ENCODE data around the gene PTEN.

DNA sequence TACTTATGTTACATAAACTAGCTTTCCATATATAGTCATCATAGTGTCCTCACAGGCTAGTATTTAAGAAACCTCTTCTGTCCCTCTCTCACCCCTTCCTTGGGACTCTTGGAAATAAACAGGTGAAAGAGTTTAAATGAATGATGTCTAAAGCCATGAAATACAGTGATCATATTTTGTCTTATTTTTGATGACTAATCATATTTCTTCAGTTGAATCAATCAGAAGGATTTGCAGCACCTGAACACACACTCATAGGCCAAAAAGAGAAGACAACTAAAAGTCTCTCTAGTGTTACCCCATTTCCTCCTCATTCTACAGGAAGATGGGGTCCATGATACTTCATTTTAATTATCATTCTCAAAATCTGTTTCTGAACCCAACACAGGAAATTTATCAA, 36.8 kb upstream of the PTEN start:
- TF ChIP-seq, protein P1, sequence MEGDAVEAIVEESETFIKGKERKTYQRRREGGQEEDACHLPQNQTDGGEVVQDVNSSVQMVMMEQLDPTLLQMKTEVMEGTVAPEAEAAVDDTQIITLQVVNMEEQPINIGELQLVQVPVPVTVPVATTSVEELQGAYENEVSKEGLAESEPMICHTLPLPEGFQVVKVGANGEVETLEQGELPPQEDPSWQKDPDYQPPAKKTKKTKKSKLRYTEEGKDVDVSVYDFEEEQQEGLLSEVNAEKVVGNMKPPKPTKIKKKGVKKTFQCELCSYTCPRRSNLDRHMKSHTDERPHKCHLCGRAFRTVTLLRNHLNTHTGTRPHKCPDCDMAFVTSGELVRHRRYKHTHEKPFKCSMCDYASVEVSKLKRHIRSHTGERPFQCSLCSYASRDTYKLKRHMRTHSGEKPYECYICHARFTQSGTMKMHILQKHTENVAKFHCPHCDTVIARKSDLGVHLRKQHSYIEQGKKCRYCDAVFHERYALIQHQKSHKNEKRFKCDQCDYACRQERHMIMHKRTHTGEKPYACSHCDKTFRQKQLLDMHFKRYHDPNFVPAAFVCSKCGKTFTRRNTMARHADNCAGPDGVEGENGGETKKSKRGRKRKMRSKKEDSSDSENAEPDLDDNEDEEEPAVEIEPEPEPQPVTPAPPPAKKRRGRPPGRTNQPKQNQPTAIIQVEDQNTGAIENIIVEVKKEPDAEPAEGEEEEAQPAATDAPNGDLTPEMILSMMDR (IDR thresholded peaks at IDR 0.05; ENCODE audit: low read depth, low read length, missing input control), result no peak
- TF ChIP-seq, protein P2, sequence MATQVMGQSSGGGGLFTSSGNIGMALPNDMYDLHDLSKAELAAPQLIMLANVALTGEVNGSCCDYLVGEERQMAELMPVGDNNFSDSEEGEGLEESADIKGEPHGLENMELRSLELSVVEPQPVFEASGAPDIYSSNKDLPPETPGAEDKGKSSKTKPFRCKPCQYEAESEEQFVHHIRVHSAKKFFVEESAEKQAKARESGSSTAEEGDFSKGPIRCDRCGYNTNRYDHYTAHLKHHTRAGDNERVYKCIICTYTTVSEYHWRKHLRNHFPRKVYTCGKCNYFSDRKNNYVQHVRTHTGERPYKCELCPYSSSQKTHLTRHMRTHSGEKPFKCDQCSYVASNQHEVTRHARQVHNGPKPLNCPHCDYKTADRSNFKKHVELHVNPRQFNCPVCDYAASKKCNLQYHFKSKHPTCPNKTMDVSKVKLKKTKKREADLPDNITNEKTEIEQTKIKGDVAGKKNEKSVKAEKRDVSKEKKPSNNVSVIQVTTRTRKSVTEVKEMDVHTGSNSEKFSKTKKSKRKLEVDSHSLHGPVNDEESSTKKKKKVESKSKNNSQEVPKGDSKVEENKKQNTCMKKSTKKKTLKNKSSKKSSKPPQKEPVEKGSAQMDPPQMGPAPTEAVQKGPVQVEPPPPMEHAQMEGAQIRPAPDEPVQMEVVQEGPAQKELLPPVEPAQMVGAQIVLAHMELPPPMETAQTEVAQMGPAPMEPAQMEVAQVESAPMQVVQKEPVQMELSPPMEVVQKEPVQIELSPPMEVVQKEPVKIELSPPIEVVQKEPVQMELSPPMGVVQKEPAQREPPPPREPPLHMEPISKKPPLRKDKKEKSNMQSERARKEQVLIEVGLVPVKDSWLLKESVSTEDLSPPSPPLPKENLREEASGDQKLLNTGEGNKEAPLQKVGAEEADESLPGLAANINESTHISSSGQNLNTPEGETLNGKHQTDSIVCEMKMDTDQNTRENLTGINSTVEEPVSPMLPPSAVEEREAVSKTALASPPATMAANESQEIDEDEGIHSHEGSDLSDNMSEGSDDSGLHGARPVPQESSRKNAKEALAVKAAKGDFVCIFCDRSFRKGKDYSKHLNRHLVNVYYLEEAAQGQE (IDR thresholded peaks at IDR 0.05), result no peak
- TF ChIP-seq, protein P3, sequence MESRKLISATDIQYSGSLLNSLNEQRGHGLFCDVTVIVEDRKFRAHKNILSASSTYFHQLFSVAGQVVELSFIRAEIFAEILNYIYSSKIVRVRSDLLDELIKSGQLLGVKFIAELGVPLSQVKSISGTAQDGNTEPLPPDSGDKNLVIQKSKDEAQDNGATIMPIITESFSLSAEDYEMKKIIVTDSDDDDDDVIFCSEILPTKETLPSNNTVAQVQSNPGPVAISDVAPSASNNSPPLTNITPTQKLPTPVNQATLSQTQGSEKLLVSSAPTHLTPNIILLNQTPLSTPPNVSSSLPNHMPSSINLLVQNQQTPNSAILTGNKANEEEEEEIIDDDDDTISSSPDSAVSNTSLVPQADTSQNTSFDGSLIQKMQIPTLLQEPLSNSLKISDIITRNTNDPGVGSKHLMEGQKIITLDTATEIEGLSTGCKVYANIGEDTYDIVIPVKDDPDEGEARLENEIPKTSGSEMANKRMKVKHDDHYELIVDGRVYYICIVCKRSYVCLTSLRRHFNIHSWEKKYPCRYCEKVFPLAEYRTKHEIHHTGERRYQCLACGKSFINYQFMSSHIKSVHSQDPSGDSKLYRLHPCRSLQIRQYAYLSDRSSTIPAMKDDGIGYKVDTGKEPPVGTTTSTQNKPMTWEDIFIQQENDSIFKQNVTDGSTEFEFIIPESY (IDR thresholded peaks at IDR 0.05), result no peak
- TF ChIP-seq NR2F2 (IDR thresholded peaks at IDR 0.05) (no peak), YY1 (IDR thresholded peaks at IDR 0.05) (no peak), GABPA (IDR thresholded peaks at IDR 0.05 in 1 of 2, conservative IDR thresholded peaks at IDR 0.05 in 1 of 2) (no peak), RXRA (IDR thresholded peaks at IDR 0.05) (no peak)
- TF ChIP-seq, protein P4, sequence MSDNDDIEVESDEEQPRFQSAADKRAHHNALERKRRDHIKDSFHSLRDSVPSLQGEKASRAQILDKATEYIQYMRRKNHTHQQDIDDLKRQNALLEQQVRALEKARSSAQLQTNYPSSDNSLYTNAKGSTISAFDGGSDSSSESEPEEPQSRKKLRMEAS (IDR thresholded peaks at IDR 0.05), result no peak
